HG03342 (cell line): ENCODE measurements around the gene OR1L1.

ENCODE experiments used
- ATAC-seq: cut with Tn5 transposase; IDR thresholded peaks from one replicate; pipeline ENCODE4 v1.9.1; 2021; ENCODE audit warnings: mild to moderate bottlenecking, moderate library complexity; ENCODE audit not compliant: unreplicated experiment

OR1L1 gene

GRCh38 chr9:122661416-122661815, at the start of gene OR1L1:
OR1L1 (plus strand) TSS chr9:122661716; CDS start chr9:122661716, 0 bp downstream.
- no peak for ATAC-seq

GRCh38 chr9:122614362-122614761, 47.2 kb upstream of the OR1L1 start, which contains the start of gene OR1Q1:
OR1Q1 (plus strand) TSS chr9:122614738; CDS start chr9:122614738, 0 bp downstream.
- ATAC-seq = no peak

GRCh38 chr9:122619996-122620395, 41.5 kb upstream of the OR1L1 start:
- ATAC-seq = no peak

- no peak for ATAC-seq
Observed at GRCh38 chr9:122642226-122642625, 19.3 kb upstream of the OR1L1 start.

- no peak for ATAC-seq
Observed at GRCh38 chr9:122656378-122656777, 5.1 kb upstream of the OR1L1 start.

- no peak for ATAC-seq
Observed at GRCh38 chr9:122657527-122657926, 4.0 kb upstream of the OR1L1 start, which contains the start of gene OR1B1. OR1B1 (minus strand) TSS chr9:122657627.

- no peak for ATAC-seq
Observed at GRCh38 chr9:122672481-122672880, 11.0 kb downstream of the OR1L1 start.

- no peak for ATAC-seq
Observed at GRCh38 chr9:122684851-122685250, 23.3 kb downstream of the OR1L1 start.

- ATAC-seq = no peak
Observed at GRCh38 chr9:122695696-122696095, 34.2 kb downstream of the OR1L1 start.
